Cardiac fibroblast (primary cell): Measurements from ENCODE around the gene ETV5.

Experiments
- DNase-seq, 2 donors: peaks; one replicate each; pipeline versions ENCODE4 v3.0.0 to v3.0.0-alpha.2; 2010; ENCODE audit warnings: low read depth in 2 of 2
- H3K4me3 ChIP-seq, 2 donors: replicated peaks in 1 of 2; 1 replicate in 1 of 2; 2 replicates in 1 of 2; pipeline ENCODE4 v1.5.1; 2011; ENCODE audit warnings: low read depth in 2 of 2, low read length in 2 of 2, mild to moderate bottlenecking in 2 of 2, moderate library complexity in 1 of 2
- CTCF ChIP-seq: IDR thresholded peaks from one replicate; pipeline ENCODE4 v1.5.1; 2011; ENCODE audit warnings: low read depth, mild to moderate bottlenecking, low read length, inconsistent platforms

Gene ETV5

GRCh38 chr3:186080849-186081438 is 27.9 kb downstream of the ETV5 start:
- TF ChIP-seq CTCF = no peak
- no peak for DNase-seq
- no peak overlapping the region for H3K4me3 ChIP-seq

GRCh38 chr3:186079925-186080324 is 29.0 kb downstream of the ETV5 start:
- H3K4me3 ChIP-seq = no peak overlapping the region
- TF ChIP-seq CTCF = no peak
- DNase-seq = no peak

- no peak for DNase-seq
- H3K4me3 ChIP-seq = no peak overlapping the region
- no peak for TF ChIP-seq CTCF
Measured at GRCh38 chr3:186077466-186077865, 31.4 kb downstream of the ETV5 start.

GRCh38 chr3:186075931-186076567 is 32.8 kb downstream of the ETV5 start:
- H3K4me3 ChIP-seq = no peak overlapping the region
- no peak for DNase-seq
- TF ChIP-seq CTCF = no peak

- TF ChIP-seq CTCF = no peak
- DNase-seq = no peak
- no peak overlapping the region for H3K4me3 ChIP-seq
Measured at GRCh38 chr3:186075489-186075888, 33.4 kb downstream of the ETV5 start.

GRCh38 chr3:186073641-186074040 is 35.2 kb downstream of the ETV5 start:
- no peak overlapping the region for H3K4me3 ChIP-seq
- no peak for TF ChIP-seq CTCF
- peak in 1 of 2 donors; percentile 25 for DNase-seq

- TF ChIP-seq CTCF = no peak
- H3K4me3 ChIP-seq = no peak overlapping the region
- no peak for DNase-seq
Measured at GRCh38 chr3:186070996-186071395, 37.9 kb downstream of the ETV5 start.
